Stimulated activated CD4-positive, alpha-beta T cell treated with anti-CD3 and anti-CD28 coated beads, Interleukin-4, amount 100 ng/mL, for 1 hour (primary cell): ENCODE data around the gene NT5DC2.

Source experiments
- DNase-seq: peaks from one replicate; pipeline ENCODE4 v3.0.0-alpha.2; 2020

Gene NT5DC2

DNA sequence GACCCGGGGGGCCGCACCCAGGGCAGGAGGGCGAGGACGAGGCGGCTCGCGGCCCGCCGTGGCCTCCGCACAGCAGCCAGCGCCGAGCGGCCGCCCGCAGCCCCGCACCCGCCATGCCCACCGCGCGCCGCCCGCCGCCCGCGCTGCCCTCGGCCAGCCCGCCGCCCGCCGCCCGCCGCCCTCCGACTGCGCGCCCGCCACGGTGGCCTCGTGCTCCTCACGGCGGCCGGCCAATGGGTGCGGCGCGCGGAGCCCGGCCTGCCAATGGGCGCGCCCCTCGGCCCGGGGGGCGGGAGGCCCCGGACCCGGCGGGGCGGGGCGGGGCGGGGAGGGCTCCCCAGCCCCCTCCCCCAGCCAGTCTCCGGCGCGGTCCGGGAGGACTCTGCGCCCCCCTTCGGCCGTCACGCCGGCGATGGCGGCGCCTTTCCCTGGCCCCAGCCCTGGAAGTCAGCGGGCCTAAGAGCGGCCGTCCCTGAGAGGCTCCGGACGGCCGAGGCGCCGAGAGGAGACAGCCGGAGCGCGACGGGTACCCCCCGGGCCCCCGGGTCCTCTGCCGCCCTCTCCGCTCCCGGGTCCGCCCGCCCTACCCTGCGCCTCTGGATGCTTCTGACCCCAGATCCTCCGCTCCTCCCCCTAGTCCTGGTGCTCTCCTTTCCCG, at the start of gene NT5DC2:
Gene NT5DC2 (minus strand): TSS at position 235 of the 658 bp plus-strand sequence. CDS start 120 bp downstream, at position 115.
- DNase-seq = peak; percentile 72

DNA sequence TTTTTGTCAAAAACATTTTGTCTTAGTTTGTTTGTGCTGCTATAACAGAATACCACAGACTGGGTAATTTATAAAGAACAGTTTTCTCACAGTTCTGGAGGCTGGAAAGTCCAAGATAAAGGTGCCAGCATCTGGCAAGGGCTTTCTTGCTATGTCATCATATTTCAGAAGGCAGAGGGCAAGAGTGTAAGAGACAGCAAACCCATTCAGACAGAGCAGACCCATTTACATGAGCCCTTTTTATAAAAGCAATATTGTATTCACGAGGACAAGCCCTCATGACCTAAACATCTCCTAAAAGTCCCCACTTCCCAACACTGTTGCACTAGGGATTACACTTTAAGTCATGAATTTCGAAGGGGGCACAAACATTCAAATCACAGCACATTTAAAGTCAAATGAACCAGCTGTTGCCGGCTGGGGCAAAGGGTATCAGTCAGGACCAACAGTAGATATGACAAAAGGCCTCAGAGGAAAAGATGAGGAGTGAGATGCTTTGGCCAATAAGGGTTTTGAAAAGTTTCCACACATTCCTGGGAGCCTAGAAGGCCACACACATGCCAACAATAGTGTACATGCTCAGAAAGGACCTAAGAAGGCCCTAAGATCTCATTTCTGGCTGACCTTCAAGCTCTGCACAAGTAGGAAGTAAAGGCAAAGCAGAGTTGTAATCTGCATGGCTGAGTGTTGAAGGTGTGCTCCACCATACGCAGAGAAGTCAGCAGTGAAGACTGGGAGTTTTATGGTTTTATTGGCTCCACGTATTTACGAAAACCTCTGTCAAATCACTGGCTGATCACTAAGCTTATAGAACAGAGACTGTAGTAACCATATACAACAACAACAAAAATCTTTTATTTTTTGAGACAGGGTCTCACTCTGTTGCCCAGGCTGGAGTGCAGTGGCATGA, 40.7 kb upstream of the NT5DC2 start:
- DNase-seq = no peak

DNA sequence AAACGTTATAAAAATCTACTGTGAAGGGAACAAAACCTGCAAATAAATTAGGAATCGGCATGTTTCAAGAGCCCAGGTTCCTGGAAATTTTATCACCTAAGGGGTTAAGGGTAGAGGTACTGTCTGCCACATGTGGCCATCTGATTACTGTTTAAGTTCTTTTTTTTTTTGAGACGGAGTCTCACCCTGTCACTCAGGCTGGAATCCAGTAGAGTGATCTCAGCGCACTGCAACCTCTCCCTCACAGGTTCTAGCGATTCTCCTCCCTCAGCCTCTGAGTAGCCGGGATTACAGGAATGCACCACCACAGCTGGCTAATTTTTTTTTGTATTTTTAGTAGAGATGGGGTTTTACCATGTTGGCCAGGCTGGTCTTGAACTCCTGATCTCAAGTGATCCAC, 38.6 kb upstream of the NT5DC2 start:
- no peak for DNase-seq

DNA sequence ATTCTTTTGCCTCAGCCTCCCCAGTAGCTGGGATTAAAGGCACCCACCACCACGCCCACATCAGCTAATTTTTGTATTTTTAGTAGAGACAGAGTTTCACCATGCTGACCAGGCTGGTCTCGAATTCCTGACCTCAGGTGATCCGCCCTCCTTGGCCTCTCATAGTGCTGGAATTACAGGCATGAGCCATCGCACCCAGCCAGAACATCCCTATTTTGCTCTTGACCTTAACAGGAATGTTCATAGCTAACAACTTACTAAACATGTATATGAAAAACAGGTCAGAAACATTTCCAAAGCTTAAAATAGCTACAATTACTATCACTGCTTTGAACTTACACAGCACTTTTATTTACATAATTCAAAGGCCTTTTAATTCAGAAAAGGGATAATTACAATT, 36.4 kb upstream of the NT5DC2 start:
- no peak for DNase-seq

DNA sequence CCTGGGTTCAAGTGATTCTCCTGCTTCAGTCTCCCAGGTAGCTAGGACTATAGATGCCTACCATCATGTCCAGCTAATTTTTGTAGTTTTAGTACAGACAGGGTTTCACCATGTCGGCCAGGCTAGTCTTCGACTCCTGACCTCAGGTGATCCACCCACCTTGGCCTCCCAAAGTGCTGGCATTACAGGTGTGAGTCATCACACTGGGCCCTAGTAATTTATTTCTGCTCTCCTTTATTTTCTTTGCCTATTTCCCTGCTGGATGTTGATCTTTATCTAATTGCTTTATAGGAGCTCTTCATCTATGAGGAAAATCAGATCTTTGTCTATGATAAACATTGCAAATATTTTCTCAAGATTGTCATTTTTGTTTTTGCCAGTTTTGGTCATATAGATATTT, 34.4 kb upstream of the NT5DC2 start:
- DNase-seq = no peak

DNA sequence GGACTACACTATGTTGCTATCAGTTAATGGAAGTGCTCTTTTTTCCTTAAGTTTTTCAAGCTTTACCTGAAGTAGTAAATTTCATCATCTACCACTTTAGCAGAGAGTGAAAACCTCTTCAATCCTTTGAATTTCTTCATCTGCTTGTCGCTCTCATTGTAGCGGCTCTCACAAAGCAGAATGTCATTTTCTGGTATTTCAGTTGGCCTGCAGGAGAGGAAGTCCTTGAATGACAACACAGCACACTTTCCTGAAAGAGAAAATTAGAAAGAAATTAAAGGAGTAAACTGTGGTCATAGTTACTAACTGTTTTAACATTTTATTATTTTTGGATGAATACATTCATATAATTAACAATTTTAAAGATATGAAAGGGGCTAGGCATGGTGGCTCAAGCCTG, 30.3 kb upstream of the NT5DC2 start:
- DNase-seq = no peak

DNA sequence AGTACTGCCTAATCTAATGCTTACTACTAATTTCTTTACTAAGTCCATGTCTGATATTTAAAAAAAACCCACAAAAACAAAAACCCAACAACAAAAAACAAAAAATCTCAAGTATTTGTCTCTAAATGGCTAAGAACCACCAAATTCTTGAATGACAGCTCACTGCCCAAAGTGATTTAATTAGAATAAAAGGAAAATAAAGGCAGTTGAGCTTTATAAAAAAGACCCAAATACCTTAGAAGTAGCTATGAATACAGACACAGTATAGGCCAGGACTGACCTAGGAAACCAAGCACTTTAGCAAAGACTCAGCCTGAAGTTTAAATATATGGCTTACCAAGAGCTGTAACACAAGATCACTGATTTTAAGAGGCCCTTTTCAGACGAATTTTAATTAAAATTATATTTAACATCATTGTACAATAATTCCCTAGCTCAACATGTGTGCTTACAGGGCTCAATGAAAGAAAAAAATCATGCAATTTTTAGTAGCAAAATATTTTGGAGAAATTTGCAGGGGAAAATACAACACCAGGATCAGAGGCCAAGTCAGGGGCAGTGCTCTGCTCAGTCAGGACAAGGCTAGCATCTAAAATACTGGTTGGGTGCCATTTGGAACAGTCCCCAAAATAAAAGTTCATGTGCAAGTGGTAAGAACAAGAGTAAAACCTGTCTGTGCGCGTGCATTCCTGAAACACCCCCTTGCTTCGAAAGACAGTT, 27.5 kb upstream of the NT5DC2 start:
- DNase-seq = no peak

DNA sequence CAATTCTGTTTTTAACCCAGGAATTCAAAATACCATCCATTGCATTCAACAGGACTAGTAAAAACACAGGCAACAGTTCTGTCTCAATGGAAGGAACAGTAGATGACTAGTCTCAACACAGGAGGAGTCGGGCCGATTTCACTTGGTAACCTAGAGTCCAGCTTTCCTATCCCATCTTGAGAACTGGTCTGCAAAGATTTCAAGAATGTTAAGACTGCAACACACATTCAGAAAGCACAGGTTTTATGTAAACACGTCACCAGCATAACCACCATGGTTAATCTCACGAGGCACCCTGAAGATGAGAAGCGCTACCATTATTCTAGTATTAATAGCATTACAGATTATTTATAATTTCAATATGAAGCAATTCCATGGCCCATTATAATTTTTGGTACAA, 24.8 kb upstream of the NT5DC2 start:
- no peak for DNase-seq

DNA sequence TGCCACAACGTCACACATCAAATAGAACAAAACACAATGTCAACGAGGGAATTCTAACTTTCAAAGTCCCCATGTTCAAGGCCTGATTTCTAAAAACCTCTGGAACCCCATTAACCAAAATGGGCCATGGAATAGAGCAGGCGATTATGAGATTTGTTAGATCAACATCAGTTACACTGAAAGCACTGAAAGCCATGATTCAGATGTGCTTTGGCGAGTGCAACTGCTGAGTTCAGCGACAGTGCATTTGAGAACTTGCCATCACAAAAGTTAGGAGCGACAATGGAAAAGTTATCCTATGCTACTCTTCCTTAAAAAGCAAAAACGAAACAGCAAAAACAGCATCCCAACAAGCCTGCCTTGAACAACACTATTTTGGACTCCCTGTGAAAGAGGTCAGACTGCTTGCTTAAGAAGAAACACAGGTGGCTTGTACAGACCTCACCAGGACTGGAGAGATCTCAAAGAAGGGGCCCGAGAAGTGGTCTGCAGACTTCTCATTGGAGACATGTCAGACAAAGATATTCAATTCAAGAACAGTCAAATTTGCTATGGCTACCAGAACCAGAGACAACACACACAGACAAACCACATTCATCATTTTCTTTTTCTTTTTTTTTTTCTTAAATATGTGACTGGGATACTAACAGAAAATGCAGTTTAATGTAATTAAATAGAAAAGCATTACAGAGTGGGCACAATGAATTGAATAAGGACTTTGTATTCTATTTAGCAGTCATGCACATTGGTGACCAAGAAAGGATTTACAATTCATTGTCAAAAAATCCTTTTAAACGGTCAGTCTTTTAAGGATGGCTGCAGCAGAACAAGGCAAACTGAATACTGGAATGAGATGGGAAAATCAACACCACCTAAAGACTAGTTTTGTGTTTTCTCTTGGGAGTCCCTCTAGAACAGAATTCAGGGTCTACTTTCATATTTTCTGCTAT, 23.6 kb upstream of the NT5DC2 start:
- no peak for DNase-seq

DNA sequence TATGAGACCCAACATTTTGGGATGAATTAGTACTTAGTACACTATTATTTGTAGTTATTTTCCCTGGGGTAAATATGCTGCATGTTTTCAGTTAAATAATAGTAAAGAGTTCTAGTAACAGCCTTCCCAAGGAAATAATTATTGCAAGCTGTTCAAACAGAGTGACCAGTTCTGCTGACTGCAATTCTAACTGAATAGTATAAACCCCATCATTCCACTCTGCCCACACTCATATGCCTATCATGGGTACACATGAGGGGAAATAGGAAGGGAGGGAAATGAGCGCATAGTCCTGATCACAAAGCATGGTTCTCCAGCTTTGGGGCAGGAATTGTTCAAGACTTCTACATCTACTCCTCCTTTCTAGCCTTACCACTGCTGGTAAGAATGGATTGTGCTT, 21.4 kb upstream of the NT5DC2 start:
- DNase-seq = no peak

DNA sequence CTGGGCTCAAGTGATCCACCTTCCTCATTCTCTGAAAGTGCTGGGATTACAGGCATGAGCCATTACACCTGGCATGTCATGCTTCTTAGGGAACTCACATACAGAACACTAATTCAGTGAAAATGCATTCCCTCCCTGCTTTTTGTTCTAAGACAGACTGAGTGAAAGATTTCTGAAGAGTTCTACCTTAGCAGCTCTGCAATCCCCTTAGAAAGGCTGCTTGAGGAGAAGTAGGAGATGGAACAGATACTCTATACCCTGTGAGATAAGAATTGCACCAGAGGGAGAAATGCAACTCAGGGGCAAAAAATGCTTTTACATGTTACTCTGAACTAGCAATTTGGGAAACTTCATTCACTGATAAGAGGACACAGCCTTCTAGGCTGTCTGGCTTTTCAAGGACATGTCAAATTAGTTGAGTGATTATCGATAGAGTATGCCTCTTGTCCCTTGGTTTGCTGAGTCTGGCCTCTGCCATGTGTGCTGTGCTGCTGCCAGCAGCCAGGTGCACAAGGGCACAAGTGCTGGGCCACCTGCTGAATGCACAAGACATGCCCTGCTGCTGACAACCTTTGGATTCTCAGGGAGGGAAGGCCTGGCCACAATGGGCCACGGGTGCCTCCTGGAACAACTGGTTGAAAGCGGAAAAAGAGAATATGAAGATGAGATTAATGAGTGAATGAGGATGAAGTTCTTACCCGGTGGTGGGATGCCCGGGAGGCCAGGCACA, 20.5 kb upstream of the NT5DC2 start:
- DNase-seq = no peak

DNA sequence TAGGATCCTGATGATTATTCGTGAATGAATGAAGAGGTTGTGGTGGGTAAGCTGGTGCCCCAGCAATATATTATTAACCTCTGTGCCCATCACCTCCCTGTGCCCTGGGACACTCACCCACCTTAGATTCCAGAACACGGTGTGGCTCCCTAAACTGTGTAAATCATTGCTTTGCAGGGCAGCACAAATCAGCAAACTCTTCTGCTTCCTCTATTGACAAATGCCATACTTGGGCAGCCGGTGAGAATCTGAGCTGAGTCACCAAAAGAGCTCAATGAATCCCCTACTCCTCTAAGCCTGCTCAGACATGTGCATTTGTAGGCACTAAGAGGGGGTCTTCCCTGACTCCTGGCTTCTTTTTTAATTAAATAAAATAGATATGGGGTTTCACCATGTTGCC, 18.4 kb upstream of the NT5DC2 start:
- no peak for DNase-seq

DNA sequence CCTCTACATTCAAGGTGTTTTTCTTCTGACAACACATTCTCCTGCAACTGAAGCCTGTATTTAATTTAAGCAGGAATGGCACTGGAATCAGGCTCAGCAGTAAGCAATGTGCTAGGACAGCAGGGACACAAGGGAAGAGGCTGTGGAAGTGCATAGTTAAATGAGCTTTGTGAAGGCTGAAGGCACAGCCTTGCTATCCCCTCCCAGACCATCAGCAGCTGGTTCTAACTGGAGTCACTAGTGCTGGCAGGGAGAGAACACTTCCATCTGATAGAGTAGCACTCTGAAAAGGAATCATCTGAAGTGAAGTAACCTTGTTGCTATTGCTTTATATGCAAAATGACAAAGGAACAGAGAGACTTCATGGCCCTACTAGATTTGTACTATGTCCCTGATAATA, 17.5 kb upstream of the NT5DC2 start:
- no peak for DNase-seq

DNA sequence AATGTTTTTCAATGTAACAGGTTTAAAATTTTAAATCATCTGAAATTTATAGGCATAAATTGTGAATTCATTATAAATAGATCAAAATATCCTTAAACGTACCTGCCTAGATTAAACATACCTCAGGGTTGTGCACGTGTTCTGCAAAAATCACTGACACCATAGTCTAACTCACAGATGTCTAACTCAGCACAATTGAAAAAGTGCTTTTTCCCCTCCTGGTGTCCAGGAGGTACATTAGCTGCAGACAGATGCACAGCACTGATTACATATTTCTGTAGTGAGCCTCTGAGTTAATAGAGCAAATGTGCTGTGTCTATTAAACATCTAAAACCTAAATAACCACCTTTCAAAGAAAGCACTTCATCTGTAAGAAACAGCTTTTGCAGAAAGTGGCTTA, 13.5 kb upstream of the NT5DC2 start:
- no peak for DNase-seq

DNA sequence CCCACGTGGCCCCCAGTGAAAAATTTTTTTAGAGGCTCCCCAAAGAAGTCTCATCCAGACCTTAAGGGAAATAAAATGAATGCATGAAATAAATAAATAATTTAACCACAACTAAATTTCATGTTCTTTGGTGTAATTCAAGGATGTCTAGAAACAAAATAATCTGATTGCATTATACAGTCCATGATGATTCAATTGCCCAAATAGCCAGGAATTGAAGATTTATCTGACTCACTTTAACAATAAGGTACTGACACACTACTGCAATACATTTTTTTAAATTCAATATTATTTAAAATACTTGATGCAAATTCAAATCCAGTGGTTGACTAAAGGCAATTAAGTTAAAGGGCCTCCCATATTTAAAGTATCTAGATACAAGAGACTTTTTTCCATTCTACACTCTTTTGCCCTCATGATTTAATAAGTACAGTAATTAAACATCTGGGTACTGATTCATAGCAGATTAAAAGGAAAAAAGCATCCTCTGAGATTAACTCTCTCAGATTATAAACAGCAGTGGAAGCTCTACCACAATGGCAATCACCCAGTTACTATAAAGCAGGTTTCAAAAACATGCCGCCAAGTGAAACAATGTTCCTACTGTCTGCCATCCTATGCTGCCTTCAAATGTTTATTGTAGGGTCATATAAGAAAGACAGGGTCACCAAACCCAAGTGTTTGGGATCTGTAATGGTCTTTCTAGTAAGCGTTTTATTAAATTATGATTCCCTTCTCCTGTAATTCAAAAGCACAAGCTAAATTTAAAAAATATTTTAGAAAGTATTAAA, 12.6 kb upstream of the NT5DC2 start:
- no peak for DNase-seq

DNA sequence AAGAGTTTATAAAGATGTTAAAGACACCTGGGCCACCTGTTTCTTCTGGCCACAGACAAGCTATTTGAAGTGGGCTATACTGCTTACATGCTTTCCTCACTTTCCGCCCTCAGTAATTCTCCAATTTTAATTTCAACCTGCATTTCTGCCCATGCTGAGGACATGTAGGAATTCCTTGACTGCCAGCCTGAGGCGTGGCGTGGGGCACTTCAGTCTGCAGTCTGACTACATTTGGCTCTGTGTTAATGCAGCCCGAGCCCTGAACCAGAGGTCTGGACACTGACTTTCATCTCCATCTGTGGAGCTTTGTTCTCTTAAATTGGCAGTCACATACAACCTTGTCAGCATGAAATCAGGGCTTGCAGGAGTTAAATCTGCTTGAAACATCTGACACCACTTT, 11.3 kb upstream of the NT5DC2 start:
- DNase-seq = no peak

DNA sequence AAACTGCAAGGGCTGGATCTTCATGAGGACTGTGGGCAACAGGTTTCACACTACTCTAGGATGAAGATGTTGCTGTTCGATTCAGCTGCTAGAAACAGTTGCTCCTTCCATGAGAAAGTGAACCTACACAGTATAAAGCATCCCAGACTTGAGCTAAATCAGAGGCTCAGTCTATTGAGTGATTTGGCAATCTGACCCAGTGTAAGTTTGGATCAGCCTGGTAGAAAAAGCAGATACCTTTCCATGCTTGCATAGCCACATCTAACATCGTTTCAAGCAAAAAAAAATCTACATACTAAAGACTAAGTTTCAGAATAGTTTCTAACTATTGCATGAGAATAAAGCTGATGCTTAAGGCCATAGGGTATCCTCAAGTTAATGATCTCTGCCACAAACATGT, 7.4 kb upstream of the NT5DC2 start:
- DNase-seq = no peak

DNA sequence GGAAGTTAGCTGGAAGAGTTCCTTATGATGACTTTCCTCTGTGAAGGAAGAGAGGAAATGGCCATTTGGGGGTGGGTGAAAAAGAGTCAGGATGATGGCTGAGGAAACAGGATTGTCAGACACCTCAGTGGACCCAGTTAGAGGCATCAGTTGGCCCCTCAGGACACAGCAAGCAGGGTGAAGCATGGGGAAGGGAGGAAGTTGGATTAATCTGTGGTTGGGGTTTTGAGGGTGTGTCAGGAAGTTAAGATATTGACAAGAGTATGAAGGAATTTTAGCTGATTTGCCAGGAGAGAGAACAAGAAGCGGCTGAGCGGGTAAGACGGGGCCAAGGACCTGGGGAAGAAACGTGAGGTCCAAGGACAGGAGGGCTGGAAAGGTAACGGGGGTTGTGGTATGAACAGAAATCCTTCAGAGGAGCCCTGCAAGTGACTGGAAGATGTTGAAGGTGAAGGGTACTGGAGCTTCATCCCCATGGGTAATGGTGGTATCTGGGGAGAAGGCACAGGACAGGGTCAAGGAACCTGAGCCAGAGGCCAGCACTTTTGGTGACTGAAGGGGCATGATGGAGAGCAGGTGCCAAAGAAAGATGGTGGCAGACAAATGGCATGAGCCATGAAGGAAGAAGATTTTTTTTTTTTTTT, 5.5 kb upstream of the NT5DC2 start:
- DNase-seq = no peak

DNA sequence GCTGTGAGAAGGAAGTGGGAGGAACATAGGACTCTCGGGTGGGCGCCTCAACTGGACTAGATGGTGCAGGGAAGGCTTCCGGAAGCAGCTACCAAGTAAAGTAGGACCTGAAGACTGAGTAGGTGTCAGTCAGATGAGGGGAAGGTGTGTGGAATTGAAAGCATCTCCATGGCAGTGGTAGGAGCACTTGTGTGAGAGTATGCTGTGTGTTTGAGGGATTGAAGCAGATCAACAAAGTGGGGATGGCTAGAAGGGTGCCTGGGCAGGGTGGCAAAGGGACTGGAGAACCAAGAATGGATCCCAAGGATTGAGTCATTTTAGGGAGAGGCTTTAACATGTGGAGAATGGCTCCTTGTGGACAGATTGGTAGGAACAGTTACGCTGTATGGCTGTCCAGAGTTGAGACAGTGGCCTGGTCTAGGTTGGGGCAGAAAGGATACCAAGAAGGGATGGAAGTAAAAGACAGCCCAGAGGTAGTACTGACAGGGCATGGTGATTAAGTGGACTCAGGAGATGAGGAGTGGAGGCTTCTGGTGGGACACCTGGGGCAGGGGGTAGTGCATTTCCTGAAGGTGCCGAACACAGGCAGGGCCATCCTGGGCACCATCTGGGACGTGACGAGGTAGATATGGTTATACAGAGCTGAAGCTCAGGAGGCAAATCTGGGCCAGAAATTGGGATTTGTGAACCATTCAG, 4.2 kb upstream of the NT5DC2 start:
- no peak for DNase-seq

DNA sequence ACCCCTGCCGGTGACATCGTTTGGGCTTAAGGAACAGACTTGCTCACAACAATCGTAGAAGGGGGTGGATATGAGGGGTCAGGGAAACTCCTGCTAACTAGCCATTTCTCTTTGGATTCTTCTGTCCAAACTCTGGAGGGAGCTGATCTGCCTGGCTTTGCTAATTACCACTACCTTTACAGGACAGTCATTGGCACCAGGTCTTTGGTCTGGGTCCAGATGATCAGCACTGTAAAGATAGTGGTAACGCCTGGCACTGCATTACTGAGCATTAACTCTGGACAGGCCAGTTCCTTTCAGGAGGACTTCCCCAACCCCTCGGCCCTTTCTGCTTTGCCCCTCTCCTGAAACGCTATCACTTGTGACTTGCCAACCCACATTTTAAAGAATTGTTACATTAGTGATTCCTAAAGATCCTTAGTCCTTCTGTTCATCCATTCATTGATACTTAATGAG, 3.5 kb upstream of the NT5DC2 start:
- no peak for DNase-seq
